GM19328 (cell line): Measurements from ENCODE around the gene PTRHD1.

Experiments used
- ATAC-seq: cut with Tn5 transposase; IDR thresholded peaks from one replicate; pipeline ENCODE4 v1.9.1; 2021; ENCODE audit warnings: mild to moderate bottlenecking, moderate library complexity; ENCODE audit not compliant: unreplicated experiment

The PTRHD1 gene

DNA sequence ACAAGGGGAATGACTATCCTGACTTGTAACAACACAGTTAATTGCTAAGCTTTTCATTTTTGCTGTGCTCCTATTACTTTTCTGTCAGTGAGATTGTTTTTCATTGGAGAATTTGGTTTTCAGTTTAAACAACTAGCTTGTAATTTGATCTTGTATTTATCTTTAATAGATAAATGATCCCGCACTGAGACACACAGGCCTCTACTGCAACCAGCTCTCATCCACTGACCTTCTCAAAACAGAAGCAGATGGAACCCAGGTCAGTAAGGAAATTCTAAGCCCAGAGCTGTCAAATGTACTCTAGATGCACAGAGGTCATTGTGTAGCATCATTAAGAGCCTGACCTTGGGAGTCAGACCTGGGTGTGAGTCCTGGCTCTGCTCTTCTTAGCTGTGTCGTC, 30.7 kb downstream of the PTRHD1 start:
- no peak for ATAC-seq

DNA sequence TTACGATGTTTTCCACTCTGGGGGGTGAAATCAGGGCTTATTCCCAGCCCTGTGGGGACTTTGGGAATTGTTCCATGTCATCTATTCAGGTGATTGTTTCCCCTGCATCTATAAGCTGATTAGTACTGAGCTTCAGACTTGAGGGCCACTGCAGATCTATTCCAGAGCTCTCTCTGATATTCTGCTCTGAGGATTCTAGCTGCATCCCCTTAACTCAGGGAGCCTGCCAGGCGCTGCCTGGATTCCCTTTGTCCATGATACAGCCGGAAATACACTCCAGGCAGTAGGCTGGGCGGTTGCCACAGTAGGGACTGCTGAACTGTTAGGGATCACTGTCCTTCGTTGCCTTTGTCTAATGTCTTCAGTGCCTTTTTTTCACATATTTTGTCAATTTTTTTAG, 31.3 kb downstream of the PTRHD1 start:
- ATAC-seq = no peak

DNA sequence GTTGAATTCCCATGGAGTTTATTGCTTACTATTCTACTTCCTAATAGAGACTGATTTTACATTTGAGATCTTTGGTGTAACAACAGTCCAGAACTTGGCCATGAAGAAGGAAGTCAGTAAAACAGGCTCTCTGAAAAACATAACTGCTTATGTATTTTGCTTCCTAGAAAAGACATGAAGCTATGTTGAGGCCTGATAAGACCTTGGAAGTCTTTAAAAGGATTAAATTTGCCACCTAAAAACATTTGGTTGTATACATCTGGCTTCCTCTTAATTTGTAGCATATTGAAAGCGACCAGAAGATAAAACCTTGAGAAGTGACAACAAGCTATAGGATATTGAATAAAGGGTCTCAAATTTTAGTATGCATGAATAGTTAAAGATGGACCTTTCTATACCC, 36.4 kb downstream of the PTRHD1 start:
- ATAC-seq = no peak

DNA sequence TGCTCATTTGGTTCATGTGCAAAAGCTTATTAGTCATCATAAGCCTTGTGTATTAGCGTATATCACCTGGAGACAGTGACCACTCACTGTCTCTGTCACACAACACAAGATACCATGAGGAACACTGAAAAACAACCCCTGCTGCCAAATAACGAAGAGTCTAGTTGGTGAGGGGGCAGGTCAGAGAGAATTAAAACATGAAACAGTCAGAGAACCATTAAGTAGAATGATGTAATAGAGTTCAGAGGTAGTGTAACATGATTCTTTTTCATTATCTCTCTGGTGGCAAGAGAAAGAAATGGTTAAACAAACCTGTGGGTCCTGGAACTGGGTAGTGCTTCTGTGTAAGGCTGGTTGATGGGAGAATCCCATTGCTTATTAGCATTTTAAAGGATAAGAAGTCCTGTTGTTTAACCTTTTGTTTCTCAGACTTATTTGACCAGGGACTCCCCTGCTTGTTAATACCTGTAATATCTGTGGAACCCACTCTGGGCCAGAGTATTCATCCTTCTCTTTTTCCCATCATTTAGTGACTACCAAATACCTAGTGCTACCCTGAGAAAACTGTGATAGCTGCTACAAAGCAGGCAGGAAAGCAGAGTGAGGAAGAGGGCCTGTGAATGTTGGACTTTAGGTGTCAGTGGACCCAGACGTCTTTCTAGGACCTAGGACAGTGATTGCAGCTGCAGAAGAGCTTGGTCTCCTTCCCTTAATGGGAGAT, 38.0 kb downstream of the PTRHD1 start:
- no peak for ATAC-seq

DNA sequence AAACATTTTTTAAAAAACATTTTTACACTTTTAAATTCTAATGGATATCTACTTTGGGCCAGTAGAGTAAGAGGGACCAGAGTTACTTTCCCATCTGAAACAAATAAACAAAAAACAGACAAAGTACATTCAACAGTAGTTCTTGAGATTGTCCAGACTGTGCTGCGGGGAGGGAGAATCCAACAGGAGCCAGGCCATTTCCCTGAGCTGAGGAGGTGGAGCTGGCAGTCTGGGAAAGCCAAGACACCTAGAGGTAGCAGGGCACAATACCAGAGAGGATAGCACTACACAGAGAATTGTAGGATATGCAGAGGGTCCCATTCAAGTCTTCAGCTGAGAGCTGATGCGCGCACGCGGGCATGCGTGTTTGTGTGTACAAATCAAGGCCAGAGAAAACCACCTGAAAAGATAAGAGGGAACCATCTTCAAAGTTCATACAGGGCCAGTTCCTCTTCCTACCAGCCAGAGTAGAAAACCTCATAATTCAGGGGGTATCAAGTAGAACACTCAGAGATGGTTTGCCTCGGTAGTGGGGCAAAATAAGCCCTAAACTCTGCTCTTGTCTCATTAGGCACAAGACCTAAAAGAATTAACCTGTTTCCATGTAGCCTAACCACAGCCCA, 44.0 kb downstream of the PTRHD1 start:
- no peak for ATAC-seq

DNA sequence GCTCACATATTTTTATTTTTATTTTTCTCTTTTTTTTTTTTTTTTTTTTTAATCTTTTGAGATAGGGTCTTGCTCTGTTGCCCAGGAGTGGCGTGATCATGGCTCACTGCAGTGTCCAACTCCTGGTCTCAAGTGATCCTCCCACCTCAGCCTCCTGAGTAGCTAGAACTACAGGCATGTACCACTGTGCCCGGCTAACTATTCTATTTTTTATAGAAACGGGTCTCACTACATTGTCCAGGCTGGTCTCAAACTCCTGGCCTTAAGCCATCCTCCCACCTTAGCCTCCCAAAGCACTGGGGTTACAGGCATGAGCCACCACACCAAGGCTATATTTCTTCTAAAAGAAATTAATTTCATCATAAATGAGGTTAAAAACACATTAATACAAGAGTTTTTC, 45.9 kb downstream of the PTRHD1 start:
- ATAC-seq = no peak

DNA sequence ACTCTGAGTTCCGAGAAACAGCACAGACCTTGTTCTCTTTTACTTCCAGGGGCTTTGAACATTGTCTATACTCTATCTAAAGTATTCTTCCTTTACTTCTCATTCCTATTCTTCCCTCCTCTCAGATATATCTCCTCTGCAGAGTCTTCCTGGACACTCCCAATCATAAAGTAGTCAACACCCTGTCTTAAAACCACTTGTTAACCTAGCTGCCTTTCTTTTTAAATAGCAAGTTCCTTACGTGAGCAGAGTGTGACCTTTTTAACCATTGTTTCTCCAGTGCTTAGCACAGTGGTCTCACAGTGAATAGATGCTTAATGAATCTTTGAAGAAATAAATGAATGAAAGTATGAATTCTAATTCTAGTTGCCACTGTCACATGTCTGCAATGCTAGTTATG, 47.4 kb downstream of the PTRHD1 start:
- no peak for ATAC-seq

DNA sequence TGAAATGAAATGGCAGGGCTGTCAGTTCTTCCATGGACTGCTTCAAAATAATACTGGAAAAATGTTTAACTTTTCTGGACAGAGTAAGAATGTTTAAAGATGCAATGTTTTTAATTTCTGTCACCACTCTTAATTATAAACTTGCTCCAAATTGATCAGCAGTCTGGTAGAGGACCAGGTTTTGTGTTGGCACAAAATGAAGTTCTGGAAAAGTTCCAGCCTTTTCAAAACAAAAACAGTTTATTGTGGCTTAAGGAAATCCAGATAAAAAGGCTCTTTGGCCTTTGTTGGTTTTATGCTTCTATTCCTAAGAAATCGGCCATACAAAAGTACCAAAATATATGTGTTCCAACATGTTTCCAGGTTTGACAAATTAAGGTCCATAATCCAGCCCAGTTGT, 48.8 kb downstream of the PTRHD1 start:
- no peak for ATAC-seq

DNA sequence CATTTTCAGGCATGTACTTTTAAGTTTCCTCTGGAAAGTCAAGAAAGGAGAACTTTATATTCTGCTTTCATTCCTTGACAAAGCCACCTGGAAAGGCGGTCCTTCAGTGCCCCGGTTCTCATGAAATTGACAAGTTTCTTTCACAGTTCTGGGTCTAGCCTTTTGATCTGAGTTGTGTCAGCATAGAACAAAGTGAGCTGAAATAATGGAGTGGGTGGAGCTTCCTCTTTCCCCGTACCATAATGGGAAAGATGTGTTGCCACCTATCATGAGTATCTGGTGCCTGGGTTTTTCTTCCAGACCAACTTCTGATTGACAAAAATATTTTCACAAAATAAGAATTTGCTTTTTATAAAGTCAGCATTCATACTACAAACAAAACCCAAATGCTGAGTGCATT, 49.3 kb downstream of the PTRHD1 start:
- no peak for ATAC-seq

DNA sequence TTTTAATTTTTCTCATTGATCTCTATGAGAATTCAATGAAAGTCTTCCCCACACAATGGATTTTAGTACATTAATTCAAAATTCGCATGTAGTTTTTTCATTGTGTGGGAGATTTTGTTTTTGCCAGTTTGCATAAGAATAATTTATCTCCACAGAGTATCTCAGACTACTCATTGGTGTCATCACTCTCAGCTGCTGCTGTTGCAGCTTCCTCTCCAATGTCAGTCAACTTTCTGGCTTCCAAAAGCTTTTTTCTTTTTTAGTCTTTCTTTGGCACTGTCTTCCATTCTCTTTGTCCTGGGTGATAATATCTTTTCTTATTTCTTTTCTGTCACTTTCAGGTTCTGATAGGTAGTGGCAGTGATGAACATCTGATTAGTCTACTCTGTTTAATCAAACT, 50.5 kb downstream of the PTRHD1 start:
- ATAC-seq = no peak

DNA sequence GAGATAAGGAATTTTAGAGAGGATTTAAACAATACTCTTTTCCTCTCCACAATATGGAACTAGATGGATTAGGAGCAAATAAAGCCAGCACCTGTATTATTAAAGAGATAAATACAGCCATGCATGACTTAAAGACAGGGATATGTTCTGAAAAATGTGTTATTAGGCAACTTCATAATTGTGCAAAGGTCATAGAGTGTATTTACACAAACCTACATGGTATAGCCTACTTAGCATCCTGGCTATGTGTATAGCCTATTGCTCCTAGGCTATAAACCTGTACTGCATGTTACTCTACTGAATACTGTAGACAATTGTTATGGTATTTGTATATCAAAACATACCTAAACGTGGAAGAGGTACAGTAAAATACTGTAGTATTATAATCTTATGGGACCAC, 53.0 kb downstream of the PTRHD1 start:
- no peak for ATAC-seq
